Measurements from ENCODE around the gene WDR62. TPM values are rescaled to one million over a fixed set of nuclear protein-coding genes. Genes with fewer than 3 reads are reported as not detected.

WDR62 gene
- total RNA-seq, 1 donor from 2014 or later, result 4.6 TPM

DNA sequence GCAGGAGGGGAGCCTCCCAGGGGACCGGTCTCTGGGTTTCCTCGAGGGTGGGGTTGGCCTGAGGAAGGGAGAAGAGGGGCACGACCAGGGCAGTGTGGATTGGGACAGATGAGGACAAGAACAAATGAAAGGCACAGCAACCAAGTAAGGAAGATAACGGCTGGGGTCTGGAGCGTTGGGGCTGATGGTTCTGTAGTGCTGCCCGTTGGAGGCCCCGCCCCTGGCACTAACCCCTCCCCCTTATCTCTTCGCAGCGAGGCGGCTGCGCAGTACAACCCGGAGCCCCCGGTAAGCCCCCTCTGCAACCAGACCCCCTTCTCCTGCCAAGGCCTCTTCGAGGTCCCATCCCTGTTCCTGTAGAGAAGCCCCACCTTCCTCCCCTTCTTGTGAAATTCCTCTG is 87.3 kb downstream of the WDR62 start:
- Mint-ChIP-seq H3K36me3 (ENCODE audit: unreplicated experiment) (peaks cover 41% of the 10 kb centered on the region), H3K4me3 (ENCODE audit: unreplicated experiment) (peak overlapping the region; percentile 85), H3K27ac (ENCODE audit: unreplicated experiment) (peak overlapping the region; percentile 52), H3K9me3 (ENCODE audit: unreplicated experiment) (no peaks in the 10 kb centered on the region), H3K27me3 (ENCODE audit: unreplicated experiment) (no peaks in the 10 kb centered on the region), H3K4me1 (ENCODE audit: unreplicated experiment) (peaks cover 14% of the 10 kb centered on the region)
- TF ChIP-seq, protein P1, sequence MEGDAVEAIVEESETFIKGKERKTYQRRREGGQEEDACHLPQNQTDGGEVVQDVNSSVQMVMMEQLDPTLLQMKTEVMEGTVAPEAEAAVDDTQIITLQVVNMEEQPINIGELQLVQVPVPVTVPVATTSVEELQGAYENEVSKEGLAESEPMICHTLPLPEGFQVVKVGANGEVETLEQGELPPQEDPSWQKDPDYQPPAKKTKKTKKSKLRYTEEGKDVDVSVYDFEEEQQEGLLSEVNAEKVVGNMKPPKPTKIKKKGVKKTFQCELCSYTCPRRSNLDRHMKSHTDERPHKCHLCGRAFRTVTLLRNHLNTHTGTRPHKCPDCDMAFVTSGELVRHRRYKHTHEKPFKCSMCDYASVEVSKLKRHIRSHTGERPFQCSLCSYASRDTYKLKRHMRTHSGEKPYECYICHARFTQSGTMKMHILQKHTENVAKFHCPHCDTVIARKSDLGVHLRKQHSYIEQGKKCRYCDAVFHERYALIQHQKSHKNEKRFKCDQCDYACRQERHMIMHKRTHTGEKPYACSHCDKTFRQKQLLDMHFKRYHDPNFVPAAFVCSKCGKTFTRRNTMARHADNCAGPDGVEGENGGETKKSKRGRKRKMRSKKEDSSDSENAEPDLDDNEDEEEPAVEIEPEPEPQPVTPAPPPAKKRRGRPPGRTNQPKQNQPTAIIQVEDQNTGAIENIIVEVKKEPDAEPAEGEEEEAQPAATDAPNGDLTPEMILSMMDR (IDR thresholded peaks at IDR 0.05), result no peak
- no peak for DNase-seq (ENCODE audit: extremely low spot score, unreplicated experiment)

DNA sequence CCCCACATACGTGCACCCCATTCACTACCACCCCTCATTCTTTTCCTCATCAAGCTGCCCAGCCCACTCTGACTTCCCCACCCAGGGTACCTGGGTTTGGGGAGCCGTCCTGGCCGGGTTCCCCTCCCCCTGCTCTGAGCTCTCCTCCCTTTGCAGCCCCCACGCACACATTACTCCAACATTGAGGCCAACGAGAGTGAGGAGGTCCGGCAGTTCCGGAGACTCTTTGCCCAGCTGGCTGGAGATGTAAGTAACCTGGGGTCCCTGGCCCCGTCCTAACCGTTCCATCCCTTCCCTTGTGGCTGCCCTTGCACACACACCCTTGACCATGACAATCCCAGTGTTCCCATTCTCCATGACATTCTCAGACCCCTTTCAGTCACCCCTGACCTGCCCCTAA is 87.8 kb downstream of the WDR62 start:
- TF ChIP-seq, protein P1 (IDR thresholded peaks at IDR 0.05), result no peak
- Mint-ChIP-seq H3K4me3 (ENCODE audit: unreplicated experiment) (peak overlapping the region; percentile 43), H3K36me3 (ENCODE audit: unreplicated experiment) (peaks cover 44% of the 10 kb centered on the region), H3K27me3 (ENCODE audit: unreplicated experiment) (no peaks in the 10 kb centered on the region), H3K9me3 (ENCODE audit: unreplicated experiment) (no peaks in the 10 kb centered on the region), H3K27ac (ENCODE audit: unreplicated experiment) (no peak overlapping the region), H3K4me1 (ENCODE audit: unreplicated experiment) (peaks cover 12% of the 10 kb centered on the region)
- no peak for DNase-seq (ENCODE audit: extremely low spot score, unreplicated experiment)

DNA sequence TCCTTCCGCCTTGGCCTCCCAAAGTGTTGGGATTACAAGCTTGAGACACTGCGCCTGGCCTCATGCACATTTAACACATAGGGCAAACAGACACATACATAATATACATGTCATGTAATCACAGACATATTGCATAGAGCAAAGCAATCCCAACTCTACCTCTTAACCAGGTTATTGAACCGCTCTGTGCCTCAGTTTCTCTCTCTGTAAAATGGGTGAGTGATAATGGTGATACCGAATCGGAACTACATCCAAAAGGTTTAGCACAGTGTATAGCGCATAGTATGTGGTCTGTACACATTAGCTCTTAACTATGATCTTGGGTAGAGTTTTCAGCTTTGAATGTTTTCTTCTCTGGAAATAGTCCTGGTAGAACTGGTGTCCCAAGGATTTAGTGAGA is 89.9 kb downstream of the WDR62 start:
- Mint-ChIP-seq H3K27me3 (ENCODE audit: unreplicated experiment) (no peaks in the 10 kb centered on the region), H3K36me3 (ENCODE audit: unreplicated experiment) (peaks cover 58% of the 10 kb centered on the region), H3K27ac (ENCODE audit: unreplicated experiment) (no peak overlapping the region), H3K4me1 (ENCODE audit: unreplicated experiment) (peaks cover 10% of the 10 kb centered on the region), H3K4me3 (ENCODE audit: unreplicated experiment) (no peak overlapping the region), H3K9me3 (ENCODE audit: unreplicated experiment) (no peaks in the 10 kb centered on the region)
- TF ChIP-seq, protein P1 (IDR thresholded peaks at IDR 0.05), result no peak
- DNase-seq (ENCODE audit: extremely low spot score, unreplicated experiment), result no peak

DNA sequence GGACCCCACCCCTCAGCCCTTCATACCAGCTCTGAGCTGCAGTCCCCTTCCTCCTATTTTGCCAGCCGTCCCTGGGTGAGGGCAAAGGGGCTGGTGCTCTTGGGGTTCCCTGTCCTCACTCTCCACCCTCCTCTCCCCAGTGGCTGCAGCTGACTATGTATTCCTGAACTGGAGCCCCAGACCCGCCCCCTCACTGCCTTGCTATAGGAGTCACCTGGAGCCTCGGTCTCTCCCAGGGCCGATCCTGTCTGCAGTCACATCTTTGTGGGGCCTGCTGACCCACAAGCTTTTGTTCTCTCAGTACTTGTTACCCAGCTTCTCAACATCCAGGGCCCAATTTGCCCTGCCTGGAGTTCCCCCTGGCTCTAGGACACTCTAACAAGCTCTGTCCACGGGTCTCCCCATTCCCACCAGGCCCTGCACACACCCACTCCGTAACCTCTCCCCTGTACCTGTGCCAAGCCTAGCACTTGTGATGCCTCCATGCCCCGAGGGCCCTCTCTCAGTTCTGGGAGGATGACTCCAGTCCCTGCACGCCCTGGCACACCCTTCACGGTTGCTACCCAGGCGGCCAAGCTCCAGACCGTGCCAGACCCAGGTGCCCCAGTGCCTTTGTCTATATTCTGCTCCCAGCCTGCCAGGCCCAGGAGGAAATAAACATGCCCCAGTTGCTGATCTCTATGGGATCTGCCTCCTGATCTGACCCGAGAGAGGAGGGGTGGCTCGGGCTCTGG is 95.1 kb downstream of the WDR62 start:
- Mint-ChIP-seq H3K4me3 (ENCODE audit: unreplicated experiment) (no peak overlapping the region), H3K27ac (ENCODE audit: unreplicated experiment) (no peak overlapping the region), H3K4me1 (ENCODE audit: unreplicated experiment) (no peaks in the 10 kb centered on the region), H3K36me3 (ENCODE audit: unreplicated experiment) (peaks cover 54% of the 10 kb centered on the region), H3K9me3 (ENCODE audit: unreplicated experiment) (no peaks in the 10 kb centered on the region), H3K27me3 (ENCODE audit: unreplicated experiment) (no peaks in the 10 kb centered on the region)
- DNase-seq (ENCODE audit: extremely low spot score, unreplicated experiment), result no peak
- TF ChIP-seq, protein P1 (IDR thresholded peaks at IDR 0.05), result no peak

DNA sequence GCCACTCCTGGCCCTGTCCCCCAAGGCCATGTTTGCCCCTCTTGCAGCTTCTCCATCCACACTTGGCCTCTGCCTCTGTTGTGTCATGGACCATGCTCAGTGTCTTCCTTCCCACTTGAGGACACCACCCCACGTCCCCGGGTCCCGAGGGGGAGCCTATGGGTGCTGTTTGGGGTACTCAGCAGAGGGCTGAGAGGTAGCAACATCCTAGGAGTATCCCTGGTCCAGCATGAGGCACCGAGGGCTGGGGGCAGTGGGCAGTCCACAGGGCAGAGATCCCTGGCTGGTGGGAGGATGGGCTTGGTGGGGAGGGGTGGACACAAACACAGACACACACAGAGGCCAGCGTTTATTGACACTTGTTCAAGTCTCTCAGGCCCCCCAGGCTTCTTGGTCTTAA is 95.9 kb downstream of the WDR62 start:
- H3K27ac Mint-ChIP-seq (ENCODE audit: unreplicated experiment), result no peak overlapping the region
- H3K4me3 Mint-ChIP-seq (ENCODE audit: unreplicated experiment), result no peak overlapping the region
- peaks cover 48% of the 10 kb centered on the region for H3K36me3 Mint-ChIP-seq (ENCODE audit: unreplicated experiment)
- no peak for DNase-seq (ENCODE audit: extremely low spot score, unreplicated experiment)
- TF ChIP-seq, protein P1 (IDR thresholded peaks at IDR 0.05), result no peak
- no peaks in the 10 kb centered on the region for H3K27me3 Mint-ChIP-seq (ENCODE audit: unreplicated experiment)
- H3K9me3 Mint-ChIP-seq (ENCODE audit: unreplicated experiment), result no peaks in the 10 kb centered on the region
- no peaks in the 10 kb centered on the region for H3K4me1 Mint-ChIP-seq (ENCODE audit: unreplicated experiment)

All from osteocyte (in vitro differentiated cells).